NCI-H1092 (cell line): ENCODE data around the gene SCYGR2.

Source experiments
- DNase-seq: peaks from one replicate; lab custom pipeline; 2025; lab: John Stamatoyannopoulos, UW

Gene SCYGR2

DNA sequence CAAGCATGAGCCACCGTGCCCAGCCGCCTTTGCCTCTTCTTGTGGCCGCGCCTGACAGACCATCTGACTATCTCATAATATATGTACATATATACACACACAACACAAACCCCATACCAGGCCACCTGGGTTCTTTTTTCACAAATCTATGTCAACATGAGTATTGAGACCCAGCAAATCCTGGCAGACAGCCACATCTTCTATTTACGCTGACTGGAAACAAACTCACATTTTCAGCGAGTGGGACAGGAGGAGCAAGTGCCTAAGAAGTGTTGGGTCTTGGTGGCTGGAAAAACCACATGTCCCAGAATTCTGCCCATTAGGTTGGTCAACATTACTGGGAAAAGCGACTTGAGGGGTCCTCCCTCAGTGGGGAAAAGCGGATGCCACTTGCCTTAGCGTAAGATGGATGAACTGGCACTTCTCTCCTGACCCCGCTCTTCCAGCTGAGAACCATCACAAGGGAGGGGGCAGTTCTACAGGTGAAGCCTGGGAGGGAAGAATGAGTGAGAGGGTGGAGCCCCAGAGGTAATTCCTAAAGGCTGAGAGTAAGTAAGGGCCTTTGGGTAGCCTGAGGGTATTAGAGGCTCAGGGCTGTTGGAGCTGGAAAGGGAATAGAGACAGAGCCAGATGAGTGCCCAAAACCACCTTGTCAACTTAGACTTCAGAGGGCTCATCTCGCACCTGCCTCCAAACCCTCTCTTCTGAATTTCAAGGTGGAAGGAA lies 14.0 kb downstream of the SCYGR2 start:
- DNase-seq = peak; percentile 13

DNA sequence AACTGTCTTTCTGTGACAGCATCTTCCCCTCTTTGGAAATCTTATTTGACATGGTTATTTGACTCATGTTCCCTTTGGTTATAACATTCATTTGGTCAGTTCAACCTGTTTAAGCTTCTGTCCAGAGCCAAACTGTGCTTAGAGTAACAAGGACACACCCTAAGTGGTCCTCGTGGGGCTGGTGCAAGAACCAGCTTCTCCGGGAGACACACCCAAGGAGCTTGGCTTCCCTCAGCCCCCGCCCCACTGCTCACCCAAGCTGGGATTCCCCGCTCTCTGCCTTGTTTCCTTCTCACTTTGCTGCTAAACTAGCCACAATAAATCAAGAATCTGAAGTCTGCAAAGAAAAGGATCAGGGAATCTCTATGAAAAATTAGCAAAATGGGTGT lies 14.6 kb downstream of the SCYGR2 start:
- DNase-seq = no peak

DNA sequence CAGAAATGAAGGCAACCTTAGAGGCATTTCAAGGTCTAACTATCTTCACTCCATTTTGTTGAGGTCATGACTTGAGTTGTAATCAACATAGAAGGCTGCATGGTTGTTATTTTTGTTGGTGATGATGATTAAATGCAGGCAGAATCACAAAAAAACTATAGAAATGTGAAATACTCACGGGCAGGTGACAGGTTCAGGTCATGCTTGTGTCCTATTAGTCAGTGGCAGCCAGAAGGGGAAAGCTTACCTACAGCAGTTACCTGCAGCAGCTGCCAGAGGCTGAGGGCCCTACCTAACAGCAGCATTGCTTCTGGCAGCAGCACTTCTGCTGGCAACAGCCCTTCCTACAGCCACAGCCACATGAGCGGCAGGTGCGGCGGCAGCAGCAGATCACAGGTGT lies 15.6 kb downstream of the SCYGR2 start:
- no peak for DNase-seq

DNA sequence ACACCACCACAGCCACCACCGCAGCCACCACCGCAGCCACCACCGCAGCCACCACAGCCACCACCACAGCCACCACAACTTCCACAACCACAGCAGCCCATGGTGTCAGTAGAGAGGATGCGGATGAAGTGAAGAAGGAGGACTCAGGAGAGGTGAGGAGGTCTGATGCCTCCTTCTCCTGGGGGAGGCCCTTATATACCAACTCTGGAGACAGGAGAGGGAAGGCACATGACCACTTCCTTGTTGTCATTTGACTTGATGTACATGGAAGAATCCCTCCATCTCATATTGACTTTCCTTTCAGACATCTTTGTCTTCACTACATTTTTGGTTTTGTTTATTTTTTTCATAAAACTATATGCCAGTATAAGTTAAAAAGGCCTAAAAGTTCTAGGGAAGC lies 16.0 kb downstream of the SCYGR2 start, which contains the start of gene SCYGR3:
SCYGR3 (minus strand) TSS at position 101 of the 400 bp plus-strand sequence; CDS start at position 101, 0 bp downstream.
- no peak for DNase-seq

DNA sequence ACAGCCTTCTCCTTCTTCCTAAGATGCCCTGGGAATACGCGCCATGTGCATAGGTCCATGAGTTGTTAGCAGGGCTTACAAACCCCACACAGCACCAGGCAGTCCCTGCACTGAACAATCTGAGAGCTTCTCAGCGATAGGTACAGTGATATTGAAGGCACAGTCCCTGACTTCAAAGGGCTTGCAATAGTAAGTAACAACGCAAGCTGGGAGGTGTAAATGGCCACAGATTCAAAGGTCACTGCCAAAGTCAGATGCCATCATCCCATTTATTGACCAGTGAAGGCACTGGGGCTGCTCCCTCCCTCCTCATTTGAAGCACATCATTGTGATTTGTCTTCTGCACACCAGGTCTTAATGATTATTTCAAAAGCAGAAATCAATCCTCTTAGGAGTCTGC lies 16.5 kb downstream of the SCYGR2 start:
- no peak for DNase-seq

DNA sequence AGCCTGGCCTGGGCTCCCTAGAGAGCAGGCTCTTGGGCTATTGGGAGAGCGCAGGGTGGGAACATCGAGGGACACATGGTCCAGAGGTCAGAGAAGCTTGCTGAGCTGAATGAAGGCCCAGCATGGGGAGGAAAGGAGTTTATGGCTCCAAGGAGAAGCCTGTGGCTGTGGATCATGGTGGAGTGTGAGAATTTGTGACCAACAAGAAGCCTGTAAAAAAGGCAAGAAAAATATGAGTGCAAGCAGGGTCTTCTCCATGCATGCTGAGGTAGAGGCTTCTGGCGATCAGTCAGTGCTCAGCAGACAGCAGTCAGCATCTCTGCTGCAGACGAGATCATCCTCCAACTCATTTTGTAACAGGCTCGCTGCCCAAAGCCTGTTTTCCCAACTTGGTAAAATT lies 17.2 kb downstream of the SCYGR2 start:
- DNase-seq = no peak

DNA sequence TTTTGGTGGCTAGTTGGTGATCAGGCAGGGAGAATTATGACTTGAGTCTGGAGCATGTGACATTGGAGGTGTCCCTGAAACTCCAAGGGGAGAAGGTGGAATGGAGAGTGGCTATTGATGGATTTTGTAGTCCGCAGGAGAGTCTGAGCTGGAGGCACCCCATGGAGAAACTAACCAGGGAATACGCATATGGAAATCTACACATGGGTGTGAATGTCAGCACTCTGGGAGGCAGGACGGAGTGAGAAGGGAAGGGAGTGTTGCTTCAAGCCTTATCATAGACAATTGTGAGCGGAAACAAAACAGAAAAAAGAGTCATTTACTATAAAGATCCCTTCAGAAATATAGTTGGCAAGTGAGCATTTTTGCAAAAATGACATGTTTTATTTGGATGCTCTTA lies 17.9 kb downstream of the SCYGR2 start:
- no peak for DNase-seq

DNA sequence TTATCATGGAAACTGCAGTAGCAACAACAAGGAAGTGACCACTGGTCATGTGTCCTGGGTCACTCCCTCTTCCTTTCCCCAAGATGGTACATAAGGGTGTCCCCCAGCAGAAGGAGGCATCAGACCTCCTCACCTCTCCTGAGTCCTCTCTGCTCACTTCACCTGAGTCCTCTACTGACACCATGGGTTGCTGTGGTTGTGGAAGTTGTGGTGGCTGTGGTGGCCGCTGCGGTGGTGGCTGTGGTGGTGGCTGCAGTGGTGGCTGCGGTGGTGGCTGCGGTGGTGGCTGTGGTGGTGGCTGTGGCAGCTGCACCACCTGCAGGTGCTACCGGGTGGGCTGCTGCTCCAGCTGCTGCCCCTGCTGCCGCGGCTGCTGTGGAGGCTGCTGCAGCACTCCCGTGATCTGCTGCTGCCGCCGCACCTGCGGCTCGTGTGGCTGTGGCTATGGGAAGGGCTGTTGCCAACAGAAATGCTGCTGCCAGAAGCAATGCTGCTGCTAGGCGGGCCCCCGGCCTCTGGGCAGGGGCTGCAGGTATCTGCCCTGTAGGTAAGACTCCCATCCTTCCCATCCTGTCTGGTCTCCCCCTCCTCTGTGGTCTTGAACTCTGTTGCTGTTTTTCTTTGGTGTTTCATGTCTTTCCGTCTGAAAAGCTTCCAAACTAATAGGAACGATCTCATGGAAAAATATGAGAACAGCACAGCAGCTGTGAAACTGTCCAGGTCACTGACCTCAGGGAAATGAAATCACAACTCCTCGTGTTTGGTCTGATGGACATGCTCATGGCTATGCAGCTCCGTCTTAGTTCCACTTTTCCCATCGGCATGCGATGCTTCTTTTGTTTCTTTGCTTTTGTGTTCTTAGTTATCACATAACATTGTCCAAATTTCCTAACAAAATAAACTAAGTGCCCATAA lies 18.9 kb downstream of the SCYGR2 start, which contains the start of gene SCYGR4:
SCYGR4 (plus strand) TSS at position 183 of the 915 bp plus-strand sequence; CDS start at position 183, 0 bp downstream.
- no peak for DNase-seq

DNA sequence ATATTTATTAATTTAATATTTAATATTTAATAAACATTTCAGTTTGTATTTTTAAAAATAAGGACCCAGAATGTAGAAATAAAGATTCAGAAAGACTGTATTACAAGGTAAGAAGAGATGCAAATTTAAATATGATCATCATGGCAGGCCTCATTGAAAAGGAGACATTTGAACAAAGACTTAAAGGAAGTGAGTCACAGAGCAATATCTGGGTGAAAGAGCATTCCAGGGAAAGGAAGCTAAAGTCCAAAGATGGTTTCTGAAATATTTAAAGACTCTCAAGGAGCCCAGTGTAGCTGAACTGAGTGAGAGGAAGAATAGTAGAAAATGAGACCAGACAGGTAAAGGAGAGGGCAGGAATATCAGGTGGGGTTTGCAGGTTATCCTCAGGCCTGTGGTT lies 24.5 kb downstream of the SCYGR2 start:
- no peak for DNase-seq

DNA sequence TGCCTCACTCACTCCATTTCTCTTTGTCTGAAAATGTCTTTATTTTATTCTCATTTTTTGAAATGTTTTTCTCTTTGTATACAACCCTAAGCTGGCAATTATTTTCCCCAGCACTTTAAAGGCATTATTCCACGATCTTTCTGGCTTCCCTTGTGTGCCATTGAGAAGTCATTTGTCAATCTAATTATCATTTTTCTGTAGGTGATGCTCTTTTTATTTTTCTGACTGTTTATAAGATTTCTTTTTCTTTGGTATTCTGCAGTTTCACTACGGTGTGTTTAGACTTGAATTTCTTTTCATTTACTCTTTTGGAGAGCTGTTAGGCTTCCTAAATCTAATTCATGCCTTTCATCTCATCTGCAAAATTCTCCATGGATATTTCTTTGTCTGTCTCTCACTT lies 26.7 kb downstream of the SCYGR2 start:
- no peak for DNase-seq

DNA sequence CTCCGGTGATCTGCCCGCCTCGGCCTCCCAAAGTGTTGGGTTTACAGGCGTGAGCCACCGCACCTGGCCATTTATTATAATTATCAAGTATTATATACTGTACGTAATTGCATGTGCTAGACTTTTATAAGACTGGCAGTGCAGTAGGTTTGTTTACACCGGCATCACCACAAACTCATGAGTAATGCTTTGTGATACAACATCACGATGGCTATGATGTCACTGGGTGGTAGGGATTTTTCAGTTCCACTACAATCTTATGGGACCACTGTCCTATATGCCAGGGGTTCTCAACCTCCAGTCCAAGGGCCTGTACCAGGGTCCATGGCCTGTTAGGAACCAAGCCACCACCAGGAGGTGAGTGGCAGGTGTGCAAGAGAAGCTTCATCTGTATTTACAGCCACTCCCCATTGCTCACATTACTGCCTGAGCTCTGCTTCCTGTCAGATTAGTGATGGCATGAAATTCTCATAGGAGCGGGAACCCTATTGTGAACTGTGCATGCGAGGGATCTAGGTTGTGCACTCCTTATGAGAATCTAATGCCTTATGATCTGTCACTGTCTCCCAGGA lies 28.0 kb downstream of the SCYGR2 start:
- no peak for DNase-seq

DNA sequence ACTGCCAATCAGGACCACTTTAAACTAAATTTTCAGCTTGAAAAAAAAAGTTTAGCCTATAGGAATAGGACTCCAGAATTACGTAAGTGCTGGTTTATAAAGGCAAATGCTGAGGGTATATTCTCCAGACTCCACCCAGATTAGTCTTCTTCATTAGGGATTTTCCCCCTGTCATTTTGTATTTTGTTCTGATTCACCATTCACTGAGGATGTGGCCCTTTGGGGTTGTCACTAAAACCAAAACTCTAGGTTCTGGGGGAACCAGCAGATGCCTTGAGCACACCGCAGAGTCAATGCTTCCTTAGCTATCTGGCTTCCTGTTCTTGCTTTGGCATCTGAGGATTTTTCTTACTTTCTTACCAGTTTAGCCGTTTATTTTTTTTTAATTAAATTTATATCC lies 29.1 kb downstream of the SCYGR2 start:
- DNase-seq = no peak

DNA sequence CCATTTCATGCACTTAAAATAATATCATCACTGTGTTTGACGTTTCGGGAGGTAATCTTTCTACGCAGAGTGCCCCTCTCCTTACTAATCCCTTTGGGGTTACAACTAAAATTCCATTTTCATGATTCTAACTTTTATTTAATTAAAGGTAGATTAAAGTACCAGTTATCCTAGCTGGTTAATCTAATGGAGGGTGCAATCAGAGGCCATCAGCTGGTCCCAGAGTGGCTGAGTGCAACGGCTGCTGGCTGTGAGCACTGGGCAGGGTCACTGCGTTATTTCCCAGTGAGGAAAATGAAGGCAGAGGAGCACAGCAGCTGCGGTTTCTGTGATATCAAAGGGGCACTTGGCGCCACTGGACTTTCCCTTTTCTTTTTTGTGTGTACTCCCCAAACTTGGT lies 30.7 kb downstream of the SCYGR2 start:
- no peak for DNase-seq

DNA sequence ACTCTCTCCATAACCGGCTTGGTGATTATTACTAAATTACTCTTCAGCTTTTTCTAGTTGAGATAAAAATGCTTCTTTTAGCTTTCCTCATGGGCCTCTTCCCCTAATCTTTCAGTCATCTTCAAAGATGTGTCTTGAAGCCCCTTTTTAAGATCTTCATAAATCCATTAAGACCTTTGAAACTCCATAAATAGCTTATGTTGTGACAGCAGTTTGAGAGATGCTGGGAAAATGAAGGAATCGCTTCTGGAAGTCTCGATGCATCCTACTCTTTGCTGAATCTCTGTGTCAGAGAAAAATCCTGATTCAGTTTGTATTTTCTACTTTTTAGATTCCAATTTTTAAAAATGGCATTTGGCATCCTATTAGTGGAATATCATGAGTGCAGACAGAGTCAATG lies 31.6 kb downstream of the SCYGR2 start:
- no peak for DNase-seq

DNA sequence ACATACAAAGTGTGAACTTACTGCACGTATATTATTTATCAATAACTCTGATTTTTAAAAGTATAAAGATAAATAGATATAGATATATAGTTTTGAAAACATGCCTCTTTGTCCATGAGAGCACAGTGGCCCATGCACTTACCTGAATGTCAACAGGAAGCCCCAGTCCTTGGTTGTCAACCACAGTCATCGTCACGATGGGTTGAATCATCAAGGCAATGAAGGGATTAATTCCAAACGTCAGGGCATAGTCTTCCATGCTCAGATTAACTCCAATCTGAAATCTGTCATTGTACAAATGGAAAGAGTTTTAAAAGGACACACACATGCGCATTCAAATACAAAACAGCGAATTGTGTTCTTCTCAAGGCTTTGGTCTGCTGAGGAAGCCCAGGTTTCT lies 34.1 kb downstream of the SCYGR2 start:
- no peak for DNase-seq

DNA sequence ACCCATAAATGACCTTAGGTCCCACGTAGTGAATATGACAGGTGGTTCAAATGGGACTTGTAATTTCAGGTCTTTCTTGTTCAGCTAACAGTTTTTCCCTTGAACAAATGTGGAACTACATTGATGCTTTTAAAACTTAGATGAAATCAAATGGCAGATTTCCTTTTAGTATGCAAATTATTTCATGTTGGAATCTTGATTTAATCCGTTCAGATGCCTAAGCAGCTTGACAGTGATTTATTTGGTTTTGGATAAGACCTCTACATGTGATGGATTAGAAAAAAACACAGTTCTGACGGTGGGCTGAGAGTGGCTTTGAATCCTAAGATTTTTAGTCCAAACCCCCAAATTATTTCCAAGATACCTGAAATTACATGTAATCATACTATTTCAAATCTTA lies 35.5 kb downstream of the SCYGR2 start:
- no peak for DNase-seq

DNA sequence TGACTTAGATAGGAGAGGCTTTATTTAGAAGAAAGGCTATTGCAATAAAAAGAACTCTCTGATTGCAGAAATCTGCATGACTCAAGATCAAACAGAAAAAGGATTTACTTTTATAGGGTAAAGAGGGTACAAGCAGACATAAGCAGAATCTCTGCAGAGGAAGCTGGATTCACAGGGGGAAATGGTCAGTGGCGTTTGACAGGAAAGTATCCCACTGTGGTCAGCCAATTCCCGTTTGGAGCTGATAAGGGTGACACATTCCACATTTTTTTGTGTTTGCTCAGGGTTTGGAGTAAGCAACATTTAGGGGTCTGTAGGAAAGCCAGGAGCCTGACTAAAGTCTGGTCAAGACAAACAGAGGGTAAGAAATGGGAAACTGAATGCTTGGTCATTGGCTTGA lies 44.0 kb downstream of the SCYGR2 start:
- no peak for DNase-seq

DNA sequence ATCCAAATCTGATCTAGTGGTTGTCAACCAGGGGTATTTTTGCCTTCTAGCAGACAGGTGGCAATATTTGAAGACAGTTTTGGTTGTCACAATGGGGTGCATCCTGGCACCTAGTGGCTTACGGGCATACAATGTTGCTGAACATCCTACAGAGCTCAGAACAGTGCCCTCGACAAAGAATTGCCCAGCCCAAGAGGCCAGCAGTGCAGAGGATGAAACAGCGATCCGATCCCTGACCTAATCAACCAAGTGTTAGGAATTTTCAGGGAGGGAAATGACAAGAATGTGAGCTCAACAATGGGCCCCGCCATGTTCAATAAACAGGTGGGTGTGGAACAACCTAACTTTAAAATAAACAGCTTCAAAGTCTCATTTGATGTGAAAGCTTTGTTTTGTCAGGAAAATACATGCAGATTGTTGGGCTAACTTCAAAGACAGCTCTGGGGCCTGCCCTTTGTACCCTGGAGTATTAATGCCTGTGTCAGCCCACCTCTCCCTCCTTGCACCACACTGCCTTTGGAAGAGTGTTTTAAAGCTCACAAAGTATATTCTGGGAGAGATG lies 45.4 kb downstream of the SCYGR2 start:
- DNase-seq = no peak
